GM19043 (cell line): Measurements from ENCODE around the gene IER5.

Experiments
- ATAC-seq: cut with Tn5 transposase; IDR thresholded peaks from one replicate; pipeline ENCODE4 v1.9.1; 2021; ENCODE audit warnings: low read depth; ENCODE audit not compliant: unreplicated experiment

IER5 gene

DNA sequence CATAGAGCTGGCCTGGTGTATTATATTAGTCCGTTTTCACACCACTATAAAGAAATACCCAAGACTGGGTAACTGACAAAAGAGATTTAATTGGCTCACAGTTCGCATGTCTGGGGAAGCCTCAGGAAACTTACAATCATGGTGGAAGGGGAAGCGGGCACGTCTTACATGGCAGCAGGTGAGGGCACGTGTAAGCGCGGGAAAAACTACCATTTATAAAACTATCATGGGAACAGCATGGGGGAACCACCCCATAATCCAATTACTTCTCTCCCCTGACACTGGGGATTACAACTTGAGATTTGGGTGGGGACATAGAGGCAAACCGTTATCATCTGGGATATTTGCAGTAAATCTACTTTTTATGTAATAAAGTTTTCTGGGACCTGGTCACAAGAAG lies 6.8 kb downstream of the IER5 start:
- no peak for ATAC-seq

DNA sequence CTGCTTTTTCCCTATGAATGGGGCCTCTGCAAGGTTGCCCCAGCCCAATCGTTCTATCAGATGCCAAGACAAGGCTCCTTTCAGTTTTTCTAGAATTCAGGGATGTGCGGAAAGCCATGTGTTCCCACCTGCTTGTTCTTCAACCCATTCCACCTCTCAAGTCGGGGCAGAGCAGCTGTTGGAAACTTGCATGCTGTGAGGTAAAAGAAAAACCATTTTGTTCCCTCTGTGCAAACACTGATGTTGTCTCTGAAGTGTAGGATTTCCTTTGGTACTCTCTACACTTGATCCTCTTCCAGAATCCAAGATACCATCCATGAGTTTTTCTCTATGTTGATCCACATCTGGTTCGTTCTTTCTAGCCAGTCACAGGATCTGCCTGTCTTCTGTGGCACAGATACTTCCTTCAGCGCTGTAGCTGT lies 7.3 kb downstream of the IER5 start:
- no peak for ATAC-seq

DNA sequence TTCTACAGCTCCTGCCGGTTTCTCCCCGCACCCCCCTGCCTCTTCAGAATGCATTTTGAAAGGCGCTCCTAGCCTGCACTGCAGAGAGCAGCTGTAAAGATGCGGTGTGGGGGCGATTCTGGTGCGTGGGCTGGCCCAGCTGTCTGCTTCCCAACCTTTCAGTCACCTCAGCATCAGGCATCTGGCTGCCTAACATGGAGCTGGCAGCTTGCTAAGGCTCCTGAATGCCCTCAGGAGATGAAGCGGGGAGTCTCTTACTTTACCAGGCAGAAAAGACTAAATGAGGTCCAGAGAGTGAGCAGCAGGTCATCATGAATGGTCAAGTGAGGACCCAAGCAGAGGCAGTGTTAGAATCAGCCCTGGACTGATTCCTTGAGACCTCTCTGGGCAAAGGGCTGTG lies 8.7 kb downstream of the IER5 start:
- no peak for ATAC-seq

DNA sequence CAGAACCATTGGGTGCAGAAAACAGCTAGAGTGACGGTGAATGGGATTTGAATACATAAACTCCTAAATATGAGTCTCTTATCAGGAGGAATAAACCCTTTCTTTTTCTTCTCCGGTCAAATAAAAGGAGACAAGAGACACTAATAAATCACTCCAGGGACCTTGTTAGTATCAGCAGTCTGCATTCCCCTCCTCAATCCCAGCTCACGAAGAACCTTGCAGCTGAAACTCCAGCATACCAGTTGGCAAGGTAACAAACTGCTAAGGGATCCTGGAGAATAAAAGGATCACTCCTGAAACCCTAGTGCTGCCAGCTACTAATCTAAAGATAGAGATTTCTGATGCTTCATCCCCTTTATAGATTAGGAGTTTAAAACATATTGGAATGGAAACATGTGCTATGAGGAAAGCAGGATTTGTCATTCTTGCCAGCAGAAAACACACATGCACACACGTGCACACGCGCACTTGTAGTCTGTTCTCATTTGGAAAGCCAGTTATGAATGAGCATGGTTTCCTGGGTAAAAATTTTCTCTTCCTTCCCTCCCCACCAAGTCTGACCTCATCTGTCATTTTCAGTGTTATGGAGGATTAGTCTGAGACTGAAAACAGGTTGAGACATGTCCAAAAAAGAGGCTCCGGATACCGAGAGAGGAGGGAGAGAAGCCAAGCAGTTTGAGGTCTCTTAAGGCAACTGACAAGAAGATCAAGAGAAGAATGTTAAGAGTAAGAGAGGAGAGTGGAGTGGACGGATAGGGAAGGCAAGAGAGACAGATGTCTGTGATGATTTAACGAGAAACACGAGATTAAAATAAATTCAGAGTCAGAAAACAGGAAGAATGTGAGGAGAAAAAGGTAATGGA lies 10.9 kb downstream of the IER5 start:
- peak; percentile 58 for ATAC-seq

DNA sequence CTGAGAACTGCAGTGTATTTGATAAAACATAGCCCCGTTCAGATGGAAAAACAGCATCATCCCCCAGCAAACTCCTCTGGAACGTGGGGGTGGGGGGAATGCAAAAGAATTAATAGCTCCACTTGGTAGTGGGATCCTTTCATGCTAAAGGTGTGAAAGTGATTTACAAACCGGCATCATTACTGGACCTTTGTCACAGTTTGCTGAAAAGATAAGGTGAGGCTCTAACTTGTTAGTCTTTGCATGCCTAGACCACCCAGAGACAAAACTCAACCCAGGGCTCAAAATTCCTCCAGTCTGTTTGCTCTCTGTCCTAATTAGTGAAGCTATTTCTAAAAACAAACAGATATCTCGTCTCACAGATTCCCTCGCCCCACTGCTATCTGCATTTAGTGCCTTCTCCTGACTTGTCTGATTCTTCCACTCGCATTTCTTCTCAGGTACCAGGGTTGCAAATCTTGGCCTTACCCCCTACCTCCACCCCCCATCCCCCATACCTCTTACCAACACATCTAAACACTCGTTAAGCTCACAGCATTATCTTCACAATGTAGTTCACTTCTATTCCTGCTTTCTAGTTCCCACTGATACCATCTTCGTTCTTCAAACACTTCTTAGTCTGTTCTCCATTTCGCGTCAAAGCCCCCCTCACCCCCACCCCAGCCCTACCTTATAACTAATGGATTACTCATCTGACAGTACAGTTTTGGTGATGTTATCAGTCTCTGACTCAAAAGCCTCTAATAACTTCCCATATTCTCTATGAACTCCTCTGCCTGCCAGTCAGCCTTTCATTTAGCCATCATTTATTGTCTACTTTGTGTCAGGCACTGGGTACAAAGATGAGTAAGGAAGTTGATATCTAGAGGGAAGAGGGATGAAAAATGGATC lies 11.8 kb downstream of the IER5 start:
- no peak for ATAC-seq

DNA sequence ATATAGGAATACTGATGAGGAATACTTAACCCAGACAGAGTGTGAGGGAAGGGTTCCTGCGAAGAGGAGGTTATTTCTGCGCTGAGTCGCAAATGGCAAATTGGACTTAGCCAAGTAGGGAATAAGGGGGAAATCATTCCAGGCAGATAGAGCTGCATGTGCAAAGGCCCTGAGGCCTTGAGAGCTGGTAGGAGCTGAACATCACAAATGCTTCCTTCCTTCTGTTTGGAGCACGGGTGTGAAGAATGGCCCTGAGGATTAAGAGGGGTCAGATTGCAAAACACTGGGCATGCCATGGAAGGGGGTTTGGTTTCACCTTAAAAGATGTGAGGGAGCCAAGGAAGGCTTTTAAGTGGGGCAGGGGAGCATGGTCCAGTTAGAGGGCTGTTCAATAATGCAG lies 12.4 kb downstream of the IER5 start:
- ATAC-seq: no peak

DNA sequence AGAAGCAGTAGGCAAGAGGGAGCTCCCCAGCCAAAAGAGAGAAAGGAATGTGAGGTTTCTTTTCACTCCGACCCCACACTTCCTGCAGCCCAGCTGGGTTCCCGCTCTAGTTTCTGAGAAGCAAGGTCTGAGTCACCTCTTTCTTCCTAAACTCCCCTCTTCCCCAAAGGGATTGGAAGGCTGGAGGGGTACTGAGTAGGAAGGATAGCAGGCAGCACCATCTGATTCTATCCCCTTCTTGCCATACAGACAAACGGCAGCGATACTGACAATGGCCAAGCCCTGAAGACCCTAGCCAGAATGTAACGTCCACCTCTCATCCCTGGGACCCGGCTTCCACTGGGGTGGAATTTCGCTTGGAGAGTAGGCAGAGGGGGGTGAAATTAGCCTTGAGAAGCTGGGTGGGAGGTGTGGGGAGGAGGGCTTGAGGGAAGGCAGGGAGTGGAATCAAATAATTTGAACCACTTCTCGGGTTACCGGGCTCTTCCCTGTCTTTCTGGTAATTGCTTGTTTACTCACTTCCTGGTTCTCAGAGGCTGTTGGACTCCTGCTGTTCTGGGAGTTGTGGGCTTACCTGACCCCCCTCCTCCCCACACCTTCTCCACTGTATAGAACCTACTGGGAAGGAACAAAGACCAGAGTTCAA lies 13.2 kb downstream of the IER5 start:
- ATAC-seq: no peak

DNA sequence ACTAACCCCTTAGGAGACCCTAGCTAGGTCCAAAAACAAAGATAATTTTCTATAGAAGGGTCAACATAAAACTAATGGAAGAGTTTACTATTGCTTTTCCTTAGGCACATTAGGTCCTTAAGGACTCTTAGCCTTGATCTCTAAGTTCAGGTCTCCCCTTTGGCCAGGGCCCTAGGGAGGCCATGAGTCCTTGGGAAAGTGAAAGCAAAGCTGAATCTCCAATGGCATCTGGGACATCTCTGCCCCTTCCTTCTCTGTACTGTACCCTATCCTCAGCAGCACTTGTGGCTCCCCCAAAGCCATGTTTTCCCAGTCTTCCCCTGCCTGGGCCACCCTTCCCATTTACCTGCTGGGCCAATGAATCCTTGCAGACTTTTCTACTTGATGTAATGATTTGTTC lies 14.3 kb downstream of the IER5 start:
- no peak for ATAC-seq

DNA sequence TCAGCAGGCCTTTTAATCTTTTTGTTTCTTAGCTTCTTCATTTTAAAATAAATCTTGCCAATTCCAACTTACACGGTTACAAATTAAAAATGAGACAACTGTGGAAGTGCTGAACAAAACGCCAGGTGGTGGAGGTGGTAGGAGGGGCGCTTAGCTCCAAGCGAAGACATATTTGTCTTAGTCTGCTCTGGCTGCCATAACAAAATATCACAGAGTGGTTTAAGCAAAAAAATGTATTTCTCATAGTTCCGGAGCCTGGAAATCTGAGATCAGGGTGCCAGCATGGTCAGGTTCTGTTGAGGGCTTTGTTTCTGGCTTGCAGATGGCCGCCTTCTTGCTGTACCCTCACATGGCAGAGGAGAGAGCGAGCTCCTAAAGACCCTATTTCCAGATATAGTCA lies 14.9 kb downstream of the IER5 start:
- no peak for ATAC-seq

DNA sequence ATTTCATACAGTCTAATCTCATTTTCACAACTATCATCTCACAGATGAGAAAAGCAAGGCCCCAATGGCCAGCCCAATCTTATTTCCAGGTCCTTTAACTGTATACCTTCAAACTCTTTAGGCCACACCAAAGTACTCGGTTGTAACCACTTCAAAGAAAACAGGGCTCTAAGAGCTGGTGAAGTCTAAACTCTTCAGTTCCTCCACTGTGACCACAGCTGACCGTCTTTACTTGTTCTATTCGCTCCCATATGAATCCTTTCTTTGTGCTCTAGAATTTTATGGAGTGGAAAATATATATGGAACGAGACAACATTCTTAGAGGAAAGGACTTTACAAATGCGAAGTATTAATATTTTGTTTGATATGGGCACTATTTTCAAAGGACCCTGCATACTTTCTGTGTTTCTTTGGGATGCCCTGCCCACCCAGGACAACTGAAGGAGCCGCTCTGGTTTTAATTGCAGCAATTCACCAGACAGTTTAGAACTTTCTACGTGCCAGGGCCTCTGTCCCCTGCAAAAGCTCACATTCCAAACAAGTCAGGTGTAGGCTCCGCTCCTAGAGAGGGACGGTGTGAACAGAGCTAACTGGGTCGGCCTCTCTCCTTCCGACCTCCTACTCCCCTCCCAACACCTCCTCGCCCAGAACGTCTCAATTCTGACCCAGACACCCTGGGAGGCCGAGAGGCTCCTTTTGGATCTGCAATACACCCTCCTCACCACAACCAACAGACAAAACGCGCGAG lies 15.7 kb downstream of the IER5 start:
- no peak for ATAC-seq

DNA sequence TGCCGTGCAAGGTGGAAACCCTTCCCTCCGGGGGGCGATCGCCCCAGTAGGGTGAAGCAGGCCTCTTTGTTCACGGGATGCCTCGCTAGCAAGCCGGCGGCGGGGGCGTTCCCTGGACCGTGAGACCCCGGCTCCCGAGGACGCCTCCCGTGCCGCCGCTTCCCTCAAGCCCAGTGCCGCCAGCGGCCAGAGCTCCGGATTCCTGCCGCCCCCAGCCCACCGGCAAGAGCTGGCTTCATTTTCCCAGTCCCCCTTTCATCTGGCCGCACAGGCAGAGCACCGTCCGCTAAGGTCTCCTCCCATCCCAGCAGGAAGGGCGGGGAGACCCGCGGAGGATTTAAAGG lies 16.3 kb downstream of the IER5 start:
- ATAC-seq: peak; percentile 13

DNA sequence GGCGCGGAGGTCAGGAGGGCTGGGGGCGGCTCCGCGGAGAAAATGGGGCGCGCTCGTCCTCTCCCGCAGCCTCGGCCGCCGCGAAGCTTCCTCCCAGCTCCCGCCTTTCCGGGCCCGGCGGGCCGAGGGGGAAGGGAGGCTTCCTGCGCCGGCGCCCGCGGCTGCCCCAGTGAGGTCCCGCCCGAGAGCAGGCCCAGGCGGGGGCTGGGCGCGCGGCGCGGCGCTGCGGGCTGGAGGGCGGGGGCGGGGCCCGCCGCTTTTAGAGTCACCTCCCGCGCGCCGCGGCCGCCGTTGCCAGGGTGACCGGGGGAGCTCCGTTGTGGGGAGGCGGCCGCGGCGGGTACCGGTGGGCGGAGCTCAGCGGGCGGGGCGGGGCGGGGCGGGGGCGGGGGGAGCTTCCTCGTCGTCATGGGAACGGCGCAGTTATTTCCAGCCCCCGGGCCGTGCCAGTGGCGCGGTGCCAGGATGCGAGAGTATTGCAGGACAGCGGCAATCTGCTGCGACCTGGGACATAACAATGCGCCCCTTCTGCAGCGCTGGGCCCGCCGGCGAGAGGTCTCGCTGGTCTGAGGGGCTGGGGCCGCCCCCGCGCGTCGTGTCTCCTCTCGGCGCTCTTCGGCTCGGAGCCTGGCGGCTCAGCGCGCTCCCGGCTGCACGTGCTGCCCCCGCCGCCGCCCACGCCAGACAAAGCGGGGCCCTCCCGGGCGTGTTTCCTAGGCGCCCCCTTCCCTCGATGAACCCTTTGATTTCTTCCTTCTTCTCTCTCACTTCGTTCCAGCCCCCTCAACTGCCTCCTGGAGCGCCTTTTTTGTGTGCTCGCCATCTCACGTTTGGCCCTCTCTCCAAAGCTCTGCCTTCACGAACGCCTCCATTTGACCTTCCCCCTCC lies 16.9 kb downstream of the IER5 start:
- peak; percentile 67 for ATAC-seq

DNA sequence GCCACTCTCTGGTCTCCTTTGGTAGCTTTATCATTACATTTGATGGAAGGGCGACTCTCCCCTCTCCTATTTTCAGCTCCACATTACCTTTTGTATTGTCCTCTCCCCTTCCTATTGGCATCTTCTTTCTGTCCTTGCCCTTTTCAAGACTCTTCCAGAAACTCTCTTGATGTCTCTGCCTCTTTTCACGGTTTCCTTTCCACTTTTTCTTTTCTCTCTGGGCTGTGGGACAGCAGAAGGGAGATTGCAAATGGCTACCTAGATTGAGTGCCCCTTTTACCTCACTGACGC lies 17.5 kb downstream of the IER5 start:
- no peak for ATAC-seq

DNA sequence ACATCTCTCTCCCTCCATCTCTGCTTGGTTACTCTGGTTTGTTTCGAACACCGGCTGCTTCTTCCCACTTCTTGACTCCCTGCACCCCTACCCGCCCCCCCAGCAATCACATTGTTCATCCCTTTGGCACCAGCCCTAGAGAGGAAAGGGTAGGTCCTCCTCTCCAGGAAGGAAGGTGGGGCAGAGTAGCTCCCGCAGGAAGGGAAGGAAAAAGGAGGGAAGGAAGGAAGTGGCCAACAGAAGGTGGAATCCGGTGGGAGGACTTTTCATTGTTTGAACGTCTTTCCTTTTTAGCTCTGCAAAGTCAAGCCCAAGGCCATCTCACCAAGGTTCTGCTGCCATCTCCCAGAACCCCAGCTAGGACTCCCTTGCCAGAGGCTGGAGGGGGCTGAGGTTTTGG lies 18.0 kb downstream of the IER5 start:
- ATAC-seq: no peak

DNA sequence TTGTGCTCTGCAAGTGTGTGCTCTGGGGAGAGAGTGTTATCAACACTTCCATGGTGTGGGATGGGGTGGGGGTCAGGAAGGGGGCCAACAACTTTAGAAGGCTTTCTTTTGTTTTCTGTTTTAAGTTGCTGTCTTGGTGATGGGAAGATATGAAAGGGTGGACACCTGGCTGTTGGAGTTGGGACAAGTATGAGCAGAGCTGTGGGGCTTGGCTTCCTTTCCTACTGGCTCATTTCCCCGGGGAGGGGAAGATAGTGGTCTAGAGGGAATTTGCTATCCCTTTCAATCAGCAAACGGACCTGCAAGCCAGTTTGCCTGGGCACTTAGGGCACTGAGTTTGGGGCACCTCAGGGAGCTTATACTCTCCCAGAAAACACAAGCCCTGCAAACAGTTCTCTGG lies 19.2 kb downstream of the IER5 start:
- ATAC-seq: no peak

DNA sequence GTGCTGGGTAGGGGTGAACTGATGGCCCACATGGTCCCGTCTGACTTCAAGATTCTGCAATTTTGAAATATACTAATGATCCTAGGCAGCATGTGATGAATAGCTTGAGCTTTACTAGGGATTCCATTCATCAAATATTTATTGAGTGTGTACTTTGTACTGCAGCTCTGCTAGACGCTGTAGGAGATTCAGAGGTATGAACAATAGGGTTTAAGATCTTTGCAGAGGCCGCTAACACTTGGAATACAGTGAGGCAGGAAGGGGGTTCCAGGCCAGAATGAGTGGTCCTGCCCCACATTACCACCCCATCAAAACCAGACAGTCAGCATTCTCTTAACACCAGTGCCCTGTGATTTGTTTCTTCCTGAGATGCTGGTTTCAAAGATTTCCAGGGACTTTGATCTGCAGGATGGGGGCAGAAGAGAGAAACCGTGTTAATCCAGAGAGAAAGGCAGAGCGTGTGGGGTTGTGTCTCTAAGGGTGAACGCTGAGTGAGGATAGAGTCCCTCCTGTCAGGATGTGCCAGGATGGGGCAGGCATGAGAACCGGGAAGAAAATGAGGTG lies 19.9 kb downstream of the IER5 start:
- no peak for ATAC-seq

DNA sequence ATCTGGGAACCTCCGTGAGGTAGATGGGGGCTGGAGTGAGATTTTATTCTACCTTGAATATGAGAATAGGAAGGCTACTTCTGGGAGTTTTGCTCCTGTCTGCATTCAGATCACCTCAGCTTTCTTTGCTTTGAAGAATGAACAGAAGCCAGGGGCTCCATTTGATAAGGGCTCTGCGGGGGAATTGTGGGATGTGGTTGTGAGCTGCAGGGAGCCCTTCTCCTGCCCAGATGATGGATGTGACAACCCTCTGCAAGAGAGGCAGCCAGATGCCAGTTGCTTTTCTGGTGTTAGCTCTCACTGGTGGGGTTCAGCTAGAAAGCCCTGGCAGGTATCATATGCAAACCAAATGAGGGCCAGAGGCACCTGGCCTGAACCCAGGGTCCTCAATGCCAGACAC lies 21.5 kb downstream of the IER5 start:
- no peak for ATAC-seq

DNA sequence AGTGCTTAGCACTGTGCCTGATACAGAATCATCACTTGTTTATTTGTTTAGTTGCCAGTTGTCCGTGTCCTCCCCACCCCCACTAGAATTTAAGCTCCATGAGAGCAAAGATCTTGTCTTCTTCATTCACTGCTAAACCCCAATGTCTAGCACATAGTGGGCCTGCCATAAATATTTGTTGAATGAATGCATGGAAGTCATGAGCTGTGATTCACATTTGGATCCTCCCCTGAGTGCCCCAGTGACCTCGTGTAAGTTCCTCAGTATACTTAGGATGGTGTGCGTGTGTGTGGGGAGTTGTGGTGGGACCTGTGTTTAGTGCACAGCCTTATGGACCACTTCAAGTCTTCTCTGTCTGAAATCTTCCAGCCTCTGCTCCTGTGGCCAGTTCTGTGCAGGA lies 23.1 kb downstream of the IER5 start:
- ATAC-seq: no peak

DNA sequence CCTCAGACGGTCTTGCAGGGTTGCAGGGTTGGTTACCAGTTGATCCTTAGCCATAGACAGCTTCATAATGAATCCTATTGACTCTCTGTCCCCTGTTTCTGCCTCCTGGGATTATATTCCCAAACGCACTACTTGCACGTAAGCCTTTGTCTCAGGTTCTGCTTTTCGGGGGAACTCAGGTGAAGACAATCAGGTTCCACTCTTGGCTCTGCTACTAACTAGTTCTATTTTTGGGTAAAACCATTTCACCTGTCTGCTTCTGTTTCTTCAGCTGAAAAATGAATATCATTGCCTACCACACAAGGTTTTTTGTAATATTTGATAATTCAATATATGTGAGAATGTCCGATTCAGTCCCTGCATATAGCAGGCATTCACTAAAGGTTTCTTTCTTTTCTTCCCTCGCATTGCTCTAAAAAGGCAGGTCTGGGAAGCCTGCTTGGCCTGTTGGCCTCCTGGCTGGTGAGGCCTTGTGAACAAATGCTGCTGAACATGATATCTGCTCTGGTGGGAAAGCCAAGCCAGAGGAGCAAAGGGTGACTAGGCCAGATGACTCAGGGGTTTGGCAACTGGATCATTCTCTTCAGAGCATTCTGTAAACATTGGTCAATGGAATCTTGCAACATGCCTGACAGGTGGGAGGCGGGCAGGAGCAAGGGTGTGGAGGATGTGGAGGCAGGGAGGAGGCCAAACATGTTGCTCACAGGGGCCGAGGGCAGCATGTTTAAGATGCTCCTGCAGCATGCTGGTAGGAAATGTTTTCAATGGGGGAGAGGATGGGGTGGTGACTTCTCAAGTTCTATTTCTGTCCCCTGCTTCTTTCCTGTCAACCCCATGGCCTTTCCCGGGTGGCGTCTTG lies 23.8 kb downstream of the IER5 start:
- ATAC-seq: no peak
